Adrenal gland (tissue), 12 donors: Measurements from ENCODE around the gene PTPA. TPM values are rescaled to one million over a fixed set of nuclear protein-coding genes. Genes with fewer than 3 reads are reported as not detected.

Experiments
- DNase-seq, 7 donors: peaks; one replicate each; pipeline ENCODE4 v3.0.0-alpha.2; 2019 to 2020
- H3K27ac ChIP-seq, 5 donors: fragments of 200-600 bp; sonication (generic) in 4 of 5; 1 replicate in 3 of 5; 2 replicates in 2 of 5; pipeline versions ENCODE4 v1.5.1 to v1.8.0; 2016 to 2020; ENCODE audit warnings: mild to moderate bottlenecking in 1 of 5
- H3K27me3 ChIP-seq: fragments of 200-600 bp; 2 replicates; pipeline ENCODE4 v1.8.0; 2021
- H3K36me3 ChIP-seq, 2 donors: fragments of 200-600 bp; replicated peaks in 1 of 2; 1 replicate in 1 of 2; 2 replicates in 1 of 2; pipeline versions ENCODE4 v1.5.1 to v1.8.0; 2018 to 2022
- H3K4me1 ChIP-seq, 2 donors: fragments of 200-600 bp; replicated peaks in 1 of 2; 1 replicate in 1 of 2; 2 replicates in 1 of 2; pipeline versions ENCODE4 v1.5.1 to v1.8.0; 2018 to 2021
- H3K4me3 ChIP-seq, 4 donors: fragments of 200-600 bp; sonication (generic) in 3 of 4; one replicate each; pipeline ENCODE4 v1.5.1; 2016 to 2018
- H3K9me3 ChIP-seq, 3 donors: fragments of 200-600 bp; sonication (generic) in 1 of 3; replicated peaks in 1 of 3; 1 replicate in 2 of 3; 2 replicates in 1 of 3; pipeline versions ENCODE4 v1.5.1 to v1.8.0; 2016 to 2021
- CTCF ChIP-seq, 6 experiments: fragments of 450-650 bp in 4 of 6; fragments of 200-600 bp in 2 of 6; sonication (generic) in 1 of 6; IDR thresholded peaks; 1 replicate in 5 of 6; 2 replicates in 1 of 6; pipeline versions ENCODE4 v1.5.1 to v1.8.0; 2016 to 2021; ENCODE audit warnings: antibody characterized with exemption in 6 of 6, mild to moderate bottlenecking in 2 of 6, moderate library complexity in 1 of 6
- POLR2A ChIP-seq, 2 donors: fragments of 450-650 bp; IDR thresholded peaks; one replicate each; pipeline ENCODE4 v1.6.1; 2017; ENCODE audit warnings: antibody characterized with exemption in 2 of 2, mild to moderate bottlenecking in 2 of 2, moderate library complexity in 1 of 2
- WGBS, 4 donors: extraction: QIAGEN DNeasy Blood & Tissue Kit in 2 of 4; methylation state at CpG; one replicate each; pipeline versions ENCODE4 v1.1.5 to v1.1.7; 2013 to 2017; 5-methylcytosine and 5-hydroxymethylcytosine counted together
- intact Hi-C, 2 donors: fragments of 100-400 bp; cut with DNase I; formaldehyde crosslinking; loops; one replicate each; pipeline versions ENCODE4 v1.14.1 to v1.15.0; 2022 to 2023
- polyA plus RNA-seq, 3 donors: library from polyadenylated mRNA; stranded (reverse); fragments of 200-250 nt in 2 of 3; fragments of 350-450 nt in 1 of 3; fragmentation: Illumina TruSeq in 1 of 3; extraction: RNeasy Lipid Tissue Mini Kit (QIAGEN cat#74804) in 1 of 3; gene quantifications; one replicate each; pipeline ENCODE4 v1.2.3, GENCODE V29; 2013 to 2014
- total RNA-seq, 9 donors: library from RNA; depleted of rRNA in 4 of 9; stranded (reverse); fragments of >200 nt in 4 of 9; fragments of 120-200 nt in 1 of 9; fragmentation: NEBNext Ultra II Directional in 1 of 9; extraction: Animal tissue kit (Norgen Biotek cat#: 25700) in 1 of 9; gene quantifications; one replicate each; pipeline versions ENCODE4 v1.1.0 to v1.2.4, GENCODE V29; 2013 to 2023
- donor health status: healthy with polysubstance abuse.
- donor health status: Bipolar disorder and iron deficiency.
- donor health status: DM: yes; HTN: yes; CAD: no.
- donor health status: DM: no; HTN: no; CAD: no.
- donor health status: DM: no; HTN: no; CAD: no.
- donor health status: DM: yes; HTN: yes; CAD: no.

PTPA gene
- total and polyA plus RNA-seq, 12 donors, result 71.3 to 248 (median 130) TPM

GRCh38 chr9:129140397-129141065, 29.3 kb downstream of the PTPA start:
- peak in 6 of 7 donors; percentile 43 to 72 (median 54) for DNase-seq
- TF ChIP-seq POLR2A (IDR thresholded peaks at IDR 0.05) (no peak), CTCF (IDR thresholded peaks at IDR 0.05) (peak in 1 of 6 experiments; percentile 5)
- Histone ChIP-seq H3K4me1 (peaks cover 62 to 83% of the 10 kb centered on the region in 2 donors), H3K27ac (peak overlapping the region; percentile 98 to 100 (median 100)), H3K27me3 (no peaks in the 10 kb centered on the region), H3K9me3 (no peaks in the 10 kb centered on the region), H3K4me3 (peak overlapping the region in 3 of 4 donors; percentile 26 to 50 (median 45)), H3K36me3 (peaks cover 0 to 42% of the 10 kb centered on the region in 2 donors)
- WGBS, 4 donors, result 14 to 50% (median 15%) methylated on average over 1 to 8 of the region's 8 CpGs
- intact Hi-C loops, result loop anchor here in 1 of 2 donors (10.0 kb wide), 1 partner anchor 344 kb away; no protein-coding TSS in a partner anchor

- WGBS, 4 donors, result 12 to 29% (median 24%) methylated on average over 8 to 13 of the region's 13 CpGs
- H3K27ac ChIP-seq, result peak overlapping the region; percentile 98 to 100 (median 100)
- TF ChIP-seq POLR2A (IDR thresholded peaks at IDR 0.05) (peak in 1 of 2 donors; percentile 28), CTCF (IDR thresholded peaks at IDR 0.05) (no peak)
- no peaks in the 10 kb centered on the region for H3K27me3 ChIP-seq
- peaks cover 70 to 91% of the 10 kb centered on the region in 2 donors for H3K4me1 ChIP-seq
- intact Hi-C loops, result loop anchor here in 1 of 2 donors (10.0 kb wide), 1 partner anchor 343 kb away; no protein-coding TSS in a partner anchor
- peaks cover 0 to 34% of the 10 kb centered on the region in 2 donors for H3K36me3 ChIP-seq
- peak; percentile 66 to 90 (median 74) for DNase-seq
- peak overlapping the region in 2 of 4 donors; percentile 26 to 50 for H3K4me3 ChIP-seq
- no peaks in the 10 kb centered on the region for H3K9me3 ChIP-seq
Observed at GRCh38 chr9:129141066-129142041, 30.1 kb downstream of the PTPA start.

- Histone ChIP-seq H3K4me3 (peak overlapping the region in 1 of 4 donors; percentile 50), H3K27me3 (no peaks in the 10 kb centered on the region), H3K4me1 (peaks cover 72 to 96% of the 10 kb centered on the region in 2 donors), H3K27ac (peak overlapping the region; percentile 33 to 100 (median 98)), H3K9me3 (no peaks in the 10 kb centered on the region), H3K36me3 (peaks cover 0 to 29% of the 10 kb centered on the region in 2 donors)
- intact Hi-C loops, result loop anchor here in 1 of 2 donors (10.0 kb wide), 1 partner anchor 342 kb away; no protein-coding TSS in a partner anchor
- WGBS, 4 donors, result 56 to 80% (median 67%) methylated on average over 7 to 15 of the region's 15 CpGs
- no peak for DNase-seq
- no peak for TF ChIP-seq CTCF (IDR thresholded peaks at IDR 0.05)
- no peak for TF ChIP-seq POLR2A (IDR thresholded peaks at IDR 0.05)
Observed at GRCh38 chr9:129142138-129142935, 31.1 kb downstream of the PTPA start.
